ENCODE measurements around the gene STX2.

DNA sequence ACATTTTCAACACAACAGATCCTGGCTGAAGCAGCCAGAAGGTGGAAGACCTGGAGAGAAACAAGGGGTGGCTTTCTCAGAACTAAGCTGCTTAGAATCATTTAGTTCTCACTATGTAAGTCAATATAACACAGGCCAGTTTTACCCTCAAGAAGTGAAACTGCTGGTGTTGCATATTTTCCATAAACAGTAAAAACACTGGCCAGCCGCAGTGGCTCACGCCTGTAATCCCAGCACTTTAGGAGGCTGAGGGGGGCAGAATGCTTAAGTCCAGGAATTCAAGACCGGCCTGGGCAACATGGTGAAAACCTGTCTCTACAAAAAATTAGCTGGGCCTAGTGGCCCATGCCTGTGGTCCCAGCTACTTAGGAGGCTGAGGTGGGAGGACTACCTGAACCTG, 11.6 kb downstream of the STX2 start:
- TF ChIP-seq, protein P1, sequence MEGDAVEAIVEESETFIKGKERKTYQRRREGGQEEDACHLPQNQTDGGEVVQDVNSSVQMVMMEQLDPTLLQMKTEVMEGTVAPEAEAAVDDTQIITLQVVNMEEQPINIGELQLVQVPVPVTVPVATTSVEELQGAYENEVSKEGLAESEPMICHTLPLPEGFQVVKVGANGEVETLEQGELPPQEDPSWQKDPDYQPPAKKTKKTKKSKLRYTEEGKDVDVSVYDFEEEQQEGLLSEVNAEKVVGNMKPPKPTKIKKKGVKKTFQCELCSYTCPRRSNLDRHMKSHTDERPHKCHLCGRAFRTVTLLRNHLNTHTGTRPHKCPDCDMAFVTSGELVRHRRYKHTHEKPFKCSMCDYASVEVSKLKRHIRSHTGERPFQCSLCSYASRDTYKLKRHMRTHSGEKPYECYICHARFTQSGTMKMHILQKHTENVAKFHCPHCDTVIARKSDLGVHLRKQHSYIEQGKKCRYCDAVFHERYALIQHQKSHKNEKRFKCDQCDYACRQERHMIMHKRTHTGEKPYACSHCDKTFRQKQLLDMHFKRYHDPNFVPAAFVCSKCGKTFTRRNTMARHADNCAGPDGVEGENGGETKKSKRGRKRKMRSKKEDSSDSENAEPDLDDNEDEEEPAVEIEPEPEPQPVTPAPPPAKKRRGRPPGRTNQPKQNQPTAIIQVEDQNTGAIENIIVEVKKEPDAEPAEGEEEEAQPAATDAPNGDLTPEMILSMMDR (IDR thresholded peaks at IDR 0.05 in 4 of 5, conservative IDR thresholded peaks at IDR 0.05 in 1 of 5) = no peak
- TF ChIP-seq POLR2A (IDR thresholded peaks at IDR 0.05) = no peak

Data from gastrocnemius medialis (tissue), 4 donors.